Measurements from ENCODE around the gene ABCD2.

DNA sequence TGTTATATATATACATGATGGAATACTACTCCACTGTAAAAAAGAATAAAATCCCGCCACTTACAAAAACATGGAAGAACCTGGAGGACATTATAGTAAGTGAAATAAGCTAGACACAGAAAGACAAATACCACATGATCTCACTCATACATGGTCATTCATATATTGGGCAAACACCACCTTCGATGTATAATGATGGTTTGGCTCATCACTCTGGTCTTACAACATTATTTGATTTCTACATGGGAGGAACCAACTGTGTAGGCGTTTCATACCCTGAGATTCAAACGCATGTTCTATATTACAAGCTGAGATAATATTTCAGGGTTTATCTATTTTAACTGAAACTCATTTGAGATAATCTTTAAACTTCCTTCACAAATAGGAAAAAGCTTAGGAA is 48.3 kb downstream of the ABCD2 start:
- TF ChIP-seq, protein P1, sequence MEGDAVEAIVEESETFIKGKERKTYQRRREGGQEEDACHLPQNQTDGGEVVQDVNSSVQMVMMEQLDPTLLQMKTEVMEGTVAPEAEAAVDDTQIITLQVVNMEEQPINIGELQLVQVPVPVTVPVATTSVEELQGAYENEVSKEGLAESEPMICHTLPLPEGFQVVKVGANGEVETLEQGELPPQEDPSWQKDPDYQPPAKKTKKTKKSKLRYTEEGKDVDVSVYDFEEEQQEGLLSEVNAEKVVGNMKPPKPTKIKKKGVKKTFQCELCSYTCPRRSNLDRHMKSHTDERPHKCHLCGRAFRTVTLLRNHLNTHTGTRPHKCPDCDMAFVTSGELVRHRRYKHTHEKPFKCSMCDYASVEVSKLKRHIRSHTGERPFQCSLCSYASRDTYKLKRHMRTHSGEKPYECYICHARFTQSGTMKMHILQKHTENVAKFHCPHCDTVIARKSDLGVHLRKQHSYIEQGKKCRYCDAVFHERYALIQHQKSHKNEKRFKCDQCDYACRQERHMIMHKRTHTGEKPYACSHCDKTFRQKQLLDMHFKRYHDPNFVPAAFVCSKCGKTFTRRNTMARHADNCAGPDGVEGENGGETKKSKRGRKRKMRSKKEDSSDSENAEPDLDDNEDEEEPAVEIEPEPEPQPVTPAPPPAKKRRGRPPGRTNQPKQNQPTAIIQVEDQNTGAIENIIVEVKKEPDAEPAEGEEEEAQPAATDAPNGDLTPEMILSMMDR (IDR thresholded peaks at IDR 0.05; ENCODE audit: borderline replicate concordance, extremely low read depth, low read length, poor library complexity, severe bottlenecking): no peak
- TF ChIP-seq EZH2 (IDR thresholded peaks at IDR 0.05; ENCODE audit: borderline replicate concordance, low read depth, low read length, severe bottlenecking): no peak

Measured in DND-41 (cell line).